Measurements from ENCODE around the gene ROPN1L.
"Not testable (repeated sequence)": the region's sequence is repeated elsewhere in the genome, so short reads cannot be mapped to it uniquely, and the experiment has no call there.

ROPN1L gene

GRCh38 chr5:10480237-10480985 is 38.7 kb downstream of the ROPN1L start:
- DNase-seq (ENCODE audit: low spot score) = no peak

DNA sequence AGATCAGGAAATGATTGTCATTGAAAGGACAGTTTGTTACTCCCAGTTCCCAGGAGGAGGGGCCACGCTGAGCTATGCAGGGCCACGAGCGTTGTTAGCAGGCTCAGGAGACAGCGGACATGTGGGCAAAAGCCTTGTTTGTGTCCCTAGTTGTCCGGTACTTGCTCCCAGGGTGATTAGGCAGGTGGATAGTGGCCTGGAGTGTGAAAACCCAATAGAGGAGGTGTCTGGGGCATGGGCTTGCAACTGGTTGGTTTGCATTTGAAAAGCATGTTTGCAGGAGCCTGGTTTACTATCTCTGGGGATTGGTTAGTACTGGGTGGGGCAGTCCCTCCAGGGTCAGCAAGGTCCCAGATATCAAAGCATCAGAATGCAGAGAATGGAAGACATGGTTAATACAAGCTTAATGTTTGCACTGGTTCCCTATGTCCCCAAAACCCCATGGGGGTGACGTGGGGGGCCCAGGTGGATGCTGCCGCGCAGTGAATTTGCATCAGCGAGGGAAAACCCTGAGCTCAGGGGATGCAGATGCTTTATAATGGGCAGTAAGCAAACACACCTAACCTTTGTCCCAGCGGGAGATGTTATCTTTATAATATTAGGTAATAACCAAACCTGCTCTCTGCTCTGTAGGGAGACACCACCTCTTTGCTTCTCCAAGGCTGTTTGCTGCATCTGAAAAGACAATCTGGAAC is 39.7 kb downstream of the ROPN1L start:
- no peak for DNase-seq (ENCODE audit: low spot score)

DNA sequence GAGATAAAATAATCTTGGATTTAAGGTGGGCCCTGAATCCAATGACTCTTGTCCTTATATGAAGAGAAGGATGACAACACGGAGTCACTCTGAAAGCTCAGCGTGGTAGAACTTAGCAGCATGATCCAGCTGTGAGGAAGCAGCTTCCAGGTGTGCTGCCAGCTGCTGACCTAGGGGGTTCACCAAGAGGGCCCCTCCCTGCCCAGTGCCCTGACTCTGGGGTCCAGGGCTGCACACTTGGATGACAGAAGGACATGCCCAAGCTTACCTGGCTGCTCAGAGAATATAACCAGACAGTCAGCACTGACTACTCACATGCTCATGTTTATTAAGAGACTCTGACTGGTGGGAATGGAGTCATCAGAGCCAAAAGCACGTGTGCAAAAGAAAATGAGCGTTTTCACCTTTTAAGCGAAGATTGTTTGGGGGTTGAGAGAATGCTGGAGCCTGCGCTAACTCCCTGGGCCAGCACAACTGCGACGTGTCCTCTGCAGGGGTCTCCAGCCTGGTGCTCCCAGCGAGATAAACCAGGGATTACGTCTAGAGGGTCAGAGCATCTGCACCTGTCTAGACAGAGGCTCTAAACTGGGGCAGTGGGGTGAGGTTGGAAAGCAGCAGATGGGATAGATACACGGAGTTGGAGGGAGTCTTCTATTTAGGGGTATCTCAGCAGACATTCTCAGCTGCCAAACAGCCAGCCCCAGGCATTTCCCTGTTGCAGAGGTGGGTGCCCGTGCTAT is 41.3 kb downstream of the ROPN1L start:
- no peak for DNase-seq (ENCODE audit: low spot score)

GRCh38 chr5:10484774-10485141 is 43.1 kb downstream of the ROPN1L start:
- no peak for DNase-seq (ENCODE audit: low spot score)

GRCh38 chr5:10485142-10485795 is 43.6 kb downstream of the ROPN1L start:
- DNase-seq (ENCODE audit: low spot score) = peak; percentile 17

- no peak for DNase-seq (ENCODE audit: low spot score)
Observed at GRCh38 chr5:10485897-10486296, 44.2 kb downstream of the ROPN1L start.

GRCh38 chr5:10486511-10487344 is 45.0 kb downstream of the ROPN1L start:
- DNase-seq (ENCODE audit: low spot score) = no peak

- DNase-seq (ENCODE audit: low spot score) = no peak
Observed at GRCh38 chr5:10488144-10488543, 46.5 kb downstream of the ROPN1L start.

GRCh38 chr5:10489810-10490426 is 48.2 kb downstream of the ROPN1L start:
- peak; percentile 33 for DNase-seq (ENCODE audit: low spot score)

GRCh38 chr5:10490927-10491672 is 49.4 kb downstream of the ROPN1L start:
- no peak for DNase-seq (ENCODE audit: low spot score)

DNA sequence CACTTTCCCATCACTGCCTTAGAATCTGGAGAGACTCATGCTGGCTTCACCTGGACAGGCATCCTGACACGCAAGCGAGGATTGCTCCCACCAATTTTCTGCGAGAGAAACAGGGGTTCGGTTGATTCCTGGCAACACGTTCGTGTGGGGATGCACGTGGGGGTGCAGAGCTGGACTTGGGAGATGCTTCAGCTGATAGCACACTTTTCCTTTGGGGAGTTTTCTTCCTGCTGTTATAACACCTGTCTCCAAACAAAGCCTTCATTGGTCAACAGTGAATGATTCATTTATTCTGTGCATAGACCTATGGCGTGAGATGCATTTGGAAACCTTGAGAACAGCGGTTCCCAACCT is 50.0 kb downstream of the ROPN1L start:
- no peak for DNase-seq (ENCODE audit: low spot score)

- DNase-seq (ENCODE audit: low spot score) = no peak
Observed at GRCh38 chr5:10493884-10494283, 52.2 kb downstream of the ROPN1L start.

GRCh38 chr5:10494497-10494896 is 52.8 kb downstream of the ROPN1L start:
- not testable (repeated sequence) for DNase-seq (ENCODE audit: low spot score)

GRCh38 chr5:10497554-10497953 is 55.9 kb downstream of the ROPN1L start:
- DNase-seq (ENCODE audit: low spot score) = no peak

- DNase-seq (ENCODE audit: low spot score) = no peak
Observed at GRCh38 chr5:10498350-10498749, 56.7 kb downstream of the ROPN1L start.

- no peak for DNase-seq (ENCODE audit: low spot score)
Observed at GRCh38 chr5:10499066-10499465, 57.4 kb downstream of the ROPN1L start.

DNA sequence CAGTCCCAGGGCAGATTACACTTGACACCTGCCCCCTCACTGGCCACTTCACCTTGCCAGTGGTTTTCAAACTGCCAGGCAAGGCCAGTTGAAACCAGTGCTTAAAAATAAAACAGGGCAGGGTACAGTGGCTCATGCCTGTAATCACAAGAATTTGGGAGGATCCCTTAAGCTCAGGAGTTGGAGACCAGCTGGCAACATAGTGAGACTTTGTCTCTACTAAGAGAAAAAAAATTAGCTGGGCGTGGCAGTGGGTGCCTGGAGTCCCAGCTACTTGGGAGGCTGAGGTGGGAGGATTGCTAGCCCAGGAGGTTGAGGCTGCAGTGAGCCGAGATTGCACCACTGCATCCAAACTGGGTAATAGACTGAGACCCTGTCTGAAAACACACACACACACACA is 58.1 kb downstream of the ROPN1L start:
- DNase-seq (ENCODE audit: low spot score) = no peak

DNA sequence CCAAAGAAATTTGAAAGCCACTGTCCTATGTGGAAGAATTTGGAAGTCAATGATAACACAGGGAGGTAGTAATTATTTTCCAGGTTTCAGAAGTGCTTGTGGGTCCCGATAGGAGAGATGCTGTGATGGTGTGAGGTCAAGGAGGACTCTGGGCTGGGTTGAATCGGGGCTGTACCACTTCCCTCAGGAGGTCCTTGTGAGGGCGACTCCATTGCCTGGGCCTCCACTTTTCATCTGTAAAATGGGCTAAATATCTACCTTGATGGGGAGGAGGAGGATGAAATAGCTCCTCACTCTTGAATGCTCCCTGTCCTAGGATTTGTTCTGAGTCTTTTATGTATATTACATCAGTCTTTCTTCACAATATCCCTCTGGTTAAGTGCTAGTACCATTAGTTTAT is 59.0 kb downstream of the ROPN1L start:
- DNase-seq (ENCODE audit: low spot score) = no peak

DNA sequence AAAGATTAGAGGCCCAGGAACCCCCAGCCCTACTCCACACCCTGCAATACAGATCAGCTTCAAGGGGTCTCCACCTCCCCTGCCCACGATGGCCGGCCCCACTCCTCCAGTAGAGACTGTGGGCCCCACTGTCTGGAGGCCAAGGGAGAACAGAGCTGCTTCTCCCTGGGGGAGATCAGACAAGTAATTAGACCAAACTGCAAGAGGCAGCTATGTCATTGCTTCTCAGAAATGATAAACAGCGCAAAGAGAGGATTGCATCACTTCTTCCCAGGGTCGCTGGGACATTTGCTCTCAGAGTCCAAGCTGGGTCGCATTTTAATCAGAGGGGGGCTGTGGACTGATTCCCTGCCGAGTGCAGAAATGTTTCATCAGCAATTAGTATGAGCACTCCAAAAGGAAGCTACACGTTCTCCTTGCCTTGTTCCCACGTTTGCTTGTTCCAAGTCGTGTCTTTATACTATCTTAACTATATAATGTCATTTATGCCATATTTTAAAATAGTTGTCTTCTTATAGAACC is 59.9 kb downstream of the ROPN1L start:
- no peak for DNase-seq (ENCODE audit: low spot score)

- DNase-seq (ENCODE audit: low spot score) = no peak
Observed at GRCh38 chr5:10502130-10502529, 60.5 kb downstream of the ROPN1L start.

Measured in putamen (tissue), 1 donor.